Endodermal cell (in vitro differentiated cells): ENCODE results near the gene ECSIT. TPM values are rescaled to one million over a fixed set of nuclear protein-coding genes. Genes with fewer than 3 reads are reported as not detected.
"Not testable (repeated sequence)": the region's sequence is repeated elsewhere in the genome, so short reads cannot be mapped to it uniquely, and the experiment has no call there.

Experiments used
- DNase-seq: peaks from one replicate; pipeline ENCODE4 v3.0.0-alpha.2; 2017
- H3K27ac ChIP-seq: 2 replicates; pipeline ENCODE4 v1.5.1; 2013; ENCODE audit warnings: mild to moderate bottlenecking, low read depth, low read length, moderate library complexity
- H3K27me3 ChIP-seq: 2 replicates; pipeline ENCODE4 v1.6.1; 2013; ENCODE audit warnings: mild to moderate bottlenecking, low read length, moderate library complexity; ENCODE audit not compliant: insufficient read depth, control insufficient read depth, poor library complexity, severe bottlenecking
- H3K36me3 ChIP-seq: 2 replicates; pipeline ENCODE4 v1.7.0; 2013; ENCODE audit warnings: mild to moderate bottlenecking, low read length, moderate library complexity; ENCODE audit not compliant: control insufficient read depth, insufficient read depth
- H3K4me1 ChIP-seq: one replicate; pipeline ENCODE4 v1.7.0; 2013; ENCODE audit warnings: low read length; ENCODE audit not compliant: control insufficient read depth, insufficient read depth
- H3K4me3 ChIP-seq: 2 replicates; pipeline ENCODE4 v1.5.1; 2013; ENCODE audit warnings: mild to moderate bottlenecking, low read length, moderate library complexity
- H3K9ac ChIP-seq: 2 replicates; pipeline ENCODE4 v1.6.1; 2013; ENCODE audit warnings: mild to moderate bottlenecking, low read length, moderate library complexity; ENCODE audit not compliant: poor library complexity, severe bottlenecking; ENCODE audit errors: extremely low read depth
- H3K9me3 ChIP-seq: 2 replicates; pipeline ENCODE4 v1.6.1; 2013; ENCODE audit warnings: mild to moderate bottlenecking, low read length, moderate library complexity; ENCODE audit not compliant: control insufficient read depth
- H3K27ac Mint-ChIP-seq: 2 replicates; pipeline ENCODE4 v1.8.0; 2020; ENCODE audit warnings: mixed read lengths
- H3K27me3 Mint-ChIP-seq: 2 replicates; pipeline ENCODE4 v1.8.0; 2021; ENCODE audit warnings: mild to moderate bottlenecking, mixed read lengths; ENCODE audit not compliant: insufficient read depth
- H3K36me3 Mint-ChIP-seq: 2 replicates; pipeline ENCODE4 v1.8.0; 2020; ENCODE audit warnings: low read depth, mixed read lengths
- H3K4me1 Mint-ChIP-seq: 2 replicates; pipeline ENCODE4 v1.8.0; 2020; ENCODE audit warnings: mixed read lengths
- H3K4me3 Mint-ChIP-seq: 2 replicates; pipeline ENCODE4 v1.8.0; 2020; ENCODE audit warnings: mild to moderate bottlenecking, moderate library complexity, mixed read lengths
- H3K9me3 Mint-ChIP-seq: 2 replicates; pipeline ENCODE4 v1.8.0; 2020; ENCODE audit warnings: mild to moderate bottlenecking, mixed read lengths
- WGBS, 2 experiments: methylation state at CpG; one replicate each; pipeline versions ENCODE4 v1.1.5 to v1.1.7; 2013; ENCODE audit warnings: missing lambda C conversion rate in 2 of 2, mixed read lengths in 1 of 2; ENCODE audit not compliant: insufficient coverage in 1 of 2, insufficient read length in 1 of 2; 5-methylcytosine and 5-hydroxymethylcytosine counted together
- total RNA-seq, 2 donors: library from RNA; stranded (reverse); fragmentation: NEBNext Ultra II Directional in 1 of 2; extraction: Animal tissue kit (Norgen Biotek cat#: 25700) in 1 of 2; gene quantifications; 2 replicates in 1 of 2; 3 replicates in 1 of 2; pipeline ENCODE4 v1.2.1, GENCODE V29; 2021
- TF ChIP-seq, protein P1 (sequence below): fragments of 200-600 bp; sonication (generic); conservative IDR thresholded peaks from 2 replicates; pipeline ENCODE4 v1.5.0; 2021; ENCODE audit warnings: antibody characterized with exemption, mild to moderate bottlenecking

Gene ECSIT
- total RNA-seq, 2 donors from 2014 or later, result 24.7 to 26.2 TPM

DNA sequence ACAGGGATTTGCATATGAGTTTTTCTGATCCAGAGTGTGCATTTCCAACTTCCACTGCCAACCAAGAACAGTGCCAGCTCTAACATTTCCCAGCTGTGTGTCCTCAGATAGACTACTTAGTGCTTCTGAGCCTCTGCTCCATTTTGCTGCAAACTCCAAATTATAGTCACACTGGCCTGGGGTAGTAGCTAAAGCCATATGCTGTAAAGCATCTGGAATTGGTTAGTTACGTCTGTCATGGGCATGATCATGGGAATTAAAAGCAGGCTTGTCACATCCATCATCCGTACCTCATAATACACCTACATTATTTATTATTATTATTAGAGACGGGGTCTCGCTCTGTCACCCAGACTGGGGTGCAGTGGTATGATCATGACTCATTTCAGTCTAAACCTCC is 55.2 kb downstream of the ECSIT start:
- H3K27me3 ChIP-seq, result peaks cover 35% of the 10 kb centered on the region
- DNase-seq, result no peak
- WGBS, 2 experiments, result 86 to 97% methylated on average over 3 of the region's 4 CpGs
- TF ChIP-seq, protein P1, sequence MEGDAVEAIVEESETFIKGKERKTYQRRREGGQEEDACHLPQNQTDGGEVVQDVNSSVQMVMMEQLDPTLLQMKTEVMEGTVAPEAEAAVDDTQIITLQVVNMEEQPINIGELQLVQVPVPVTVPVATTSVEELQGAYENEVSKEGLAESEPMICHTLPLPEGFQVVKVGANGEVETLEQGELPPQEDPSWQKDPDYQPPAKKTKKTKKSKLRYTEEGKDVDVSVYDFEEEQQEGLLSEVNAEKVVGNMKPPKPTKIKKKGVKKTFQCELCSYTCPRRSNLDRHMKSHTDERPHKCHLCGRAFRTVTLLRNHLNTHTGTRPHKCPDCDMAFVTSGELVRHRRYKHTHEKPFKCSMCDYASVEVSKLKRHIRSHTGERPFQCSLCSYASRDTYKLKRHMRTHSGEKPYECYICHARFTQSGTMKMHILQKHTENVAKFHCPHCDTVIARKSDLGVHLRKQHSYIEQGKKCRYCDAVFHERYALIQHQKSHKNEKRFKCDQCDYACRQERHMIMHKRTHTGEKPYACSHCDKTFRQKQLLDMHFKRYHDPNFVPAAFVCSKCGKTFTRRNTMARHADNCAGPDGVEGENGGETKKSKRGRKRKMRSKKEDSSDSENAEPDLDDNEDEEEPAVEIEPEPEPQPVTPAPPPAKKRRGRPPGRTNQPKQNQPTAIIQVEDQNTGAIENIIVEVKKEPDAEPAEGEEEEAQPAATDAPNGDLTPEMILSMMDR, result no peak
- H3K36me3 Mint-ChIP-seq, result no peaks in the 10 kb centered on the region
- no peaks in the 10 kb centered on the region for H3K4me1 ChIP-seq
- H3K27me3 Mint-ChIP-seq, result peaks cover 48% of the 10 kb centered on the region
- H3K36me3 ChIP-seq, result no peaks in the 10 kb centered on the region
- no peak overlapping the region for H3K4me3 Mint-ChIP-seq
- no peak overlapping the region for H3K27ac Mint-ChIP-seq
- no peaks in the 10 kb centered on the region for H3K9me3 Mint-ChIP-seq
- no peaks in the 10 kb centered on the region for H3K4me1 Mint-ChIP-seq
- H3K27ac ChIP-seq, result no peak overlapping the region
- no peak overlapping the region for H3K4me3 ChIP-seq
- no peaks in the 10 kb centered on the region for H3K9me3 ChIP-seq
- no peak overlapping the region for H3K9ac ChIP-seq

DNA sequence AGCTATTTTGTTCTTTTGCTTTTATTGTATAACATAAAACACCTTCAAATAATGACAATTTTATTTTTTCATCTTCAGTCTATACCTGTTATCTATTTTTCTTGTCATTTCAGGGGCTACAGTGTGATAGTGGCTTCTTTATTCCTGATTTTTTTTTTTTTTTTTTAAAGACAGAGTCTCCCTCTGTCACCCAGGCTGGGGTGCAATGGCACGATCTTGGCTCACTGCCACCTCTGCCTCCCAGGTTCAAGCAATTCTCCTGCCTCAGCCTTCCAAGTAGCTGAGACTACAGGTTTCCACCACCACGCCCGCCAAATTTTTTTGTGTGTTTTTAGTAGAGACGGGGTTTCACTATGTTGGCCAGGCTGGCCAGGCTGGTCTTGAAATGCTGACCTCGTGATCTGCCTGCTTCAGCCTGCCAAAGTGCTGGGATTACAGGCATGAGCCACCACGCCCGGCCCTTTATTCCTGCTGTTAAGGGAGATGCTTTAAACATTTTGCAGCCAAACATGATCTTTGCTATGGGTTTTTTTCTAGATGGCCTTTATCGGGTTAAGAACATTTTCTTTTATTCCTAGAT is 60.6 kb downstream of the ECSIT start:
- H3K27ac ChIP-seq, H3K4me1 ChIP-seq, H3K4me3 Mint-ChIP-seq, H3K9me3 Mint-ChIP-seq, H3K9me3 ChIP-seq, H3K27me3 Mint-ChIP-seq, H3K36me3 ChIP-seq, H3K9ac ChIP-seq, H3K27me3 ChIP-seq, H3K4me1 Mint-ChIP-seq, H3K4me3 ChIP-seq, H3K27ac Mint-ChIP-seq, DNase-seq, H3K36me3 Mint-ChIP-seq: not testable (repeated sequence)
- WGBS, 2 experiments, result 85 to 86% methylated on average over 7 to 8 of the region's 8 CpGs

DNA sequence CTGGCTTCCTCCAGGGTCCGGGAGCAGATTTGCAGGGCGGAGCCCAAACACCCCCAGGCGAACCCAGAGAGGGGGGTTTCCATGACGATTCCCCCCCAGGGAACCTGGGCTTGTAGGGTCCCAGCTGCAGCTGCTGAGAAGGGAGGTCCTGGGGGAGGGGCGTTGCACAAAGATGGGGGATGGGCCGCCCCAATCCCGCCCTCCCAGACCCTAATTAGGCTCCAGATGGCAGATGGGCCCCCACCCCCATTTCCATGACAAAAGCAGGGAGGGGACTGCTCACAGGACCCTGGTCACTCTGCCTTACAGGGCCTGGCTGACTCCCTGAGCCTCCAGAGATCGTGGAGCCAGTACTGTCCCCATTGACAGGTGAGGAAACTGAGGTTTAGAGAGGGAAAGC is 63.3 kb downstream of the ECSIT start:
- Histone ChIP-seq H3K27ac (peak overlapping the region; percentile 57), H3K9ac (no peak overlapping the region), H3K4me1 (no peaks in the 10 kb centered on the region), H3K27me3 (no peaks in the 10 kb centered on the region), H3K9me3 (no peaks in the 10 kb centered on the region), H3K36me3 (no peaks in the 10 kb centered on the region), H3K4me3 (no peak overlapping the region)
- 57 to 73% methylated on average over 2 to 8 of the region's 8 CpGs for WGBS, 2 experiments
- TF ChIP-seq, protein P1, result no peak
- H3K4me1 Mint-ChIP-seq, result no peaks in the 10 kb centered on the region
- no peaks in the 10 kb centered on the region for H3K27me3 Mint-ChIP-seq
- DNase-seq, result no peak
- no peaks in the 10 kb centered on the region for H3K9me3 Mint-ChIP-seq
- H3K4me3 Mint-ChIP-seq, result no peak overlapping the region
- no peaks in the 10 kb centered on the region for H3K36me3 Mint-ChIP-seq
- H3K27ac Mint-ChIP-seq, result no peak overlapping the region
